Measurements from ENCODE around the gene STX18.

GRCh38 chr4:4582653-4583052 lies 40.8 kb upstream of the STX18 start:
- TF ChIP-seq, protein P1, sequence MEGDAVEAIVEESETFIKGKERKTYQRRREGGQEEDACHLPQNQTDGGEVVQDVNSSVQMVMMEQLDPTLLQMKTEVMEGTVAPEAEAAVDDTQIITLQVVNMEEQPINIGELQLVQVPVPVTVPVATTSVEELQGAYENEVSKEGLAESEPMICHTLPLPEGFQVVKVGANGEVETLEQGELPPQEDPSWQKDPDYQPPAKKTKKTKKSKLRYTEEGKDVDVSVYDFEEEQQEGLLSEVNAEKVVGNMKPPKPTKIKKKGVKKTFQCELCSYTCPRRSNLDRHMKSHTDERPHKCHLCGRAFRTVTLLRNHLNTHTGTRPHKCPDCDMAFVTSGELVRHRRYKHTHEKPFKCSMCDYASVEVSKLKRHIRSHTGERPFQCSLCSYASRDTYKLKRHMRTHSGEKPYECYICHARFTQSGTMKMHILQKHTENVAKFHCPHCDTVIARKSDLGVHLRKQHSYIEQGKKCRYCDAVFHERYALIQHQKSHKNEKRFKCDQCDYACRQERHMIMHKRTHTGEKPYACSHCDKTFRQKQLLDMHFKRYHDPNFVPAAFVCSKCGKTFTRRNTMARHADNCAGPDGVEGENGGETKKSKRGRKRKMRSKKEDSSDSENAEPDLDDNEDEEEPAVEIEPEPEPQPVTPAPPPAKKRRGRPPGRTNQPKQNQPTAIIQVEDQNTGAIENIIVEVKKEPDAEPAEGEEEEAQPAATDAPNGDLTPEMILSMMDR (IDR thresholded peaks at IDR 0.05), result no peak
- no peak for TF ChIP-seq POLR2A (IDR thresholded peaks at IDR 0.05)
